Keratinocyte (primary cell): ENCODE measurements around the gene GLCE. TPM values are rescaled to one million over a fixed set of nuclear protein-coding genes. Genes with fewer than 3 reads are reported as not detected.

Experiments
- DNase-seq: peaks from one replicate; pipeline ENCODE4 v3.0.0-alpha.2; 2011; ENCODE audit warnings: low read depth, missing footprints, low spot score
- FAIRE-seq: peaks from 2 replicates; lab custom pipeline; 2011; peaks lifted over from hg19 to GRCh38; lab: Jason Lieb, UNC
- H2AFZ ChIP-seq: 2 replicates; pipeline ENCODE4 v1.6.0; 2012; ENCODE audit warnings: low read length, control low read depth, inconsistent platforms; ENCODE audit not compliant: control insufficient read depth
- H3K27ac ChIP-seq: 2 replicates; pipeline ENCODE4 v1.5.1; 2011; ENCODE audit warnings: low read length; ENCODE audit not compliant: control insufficient read depth, insufficient read depth
- H3K27me3 ChIP-seq: 3 replicates; pipeline ENCODE4 v1.6.0; 2011; ENCODE audit warnings: low read length; ENCODE audit not compliant: control insufficient read depth, insufficient read depth; ENCODE audit errors: extremely low read depth
- H3K36me3 ChIP-seq, 2 experiments: 2 replicates in 1 of 2; 3 replicates in 1 of 2; pipeline ENCODE4 v1.5.1; 2011; ENCODE audit warnings: low read length in 2 of 2, mild to moderate bottlenecking in 1 of 2; ENCODE audit not compliant: control insufficient read depth in 2 of 2, insufficient read depth in 2 of 2; ENCODE audit errors: extremely low read depth in 1 of 2
- H3K4me1 ChIP-seq: 3 replicates; pipeline ENCODE4 v1.5.1; 2011; ENCODE audit warnings: low read length; ENCODE audit not compliant: control insufficient read depth, insufficient read depth; ENCODE audit errors: extremely low read depth
- H3K4me2 ChIP-seq: 3 replicates; pipeline ENCODE4 v1.6.0; 2011; ENCODE audit warnings: low read depth, low read length; ENCODE audit not compliant: control insufficient read depth, insufficient read depth; ENCODE audit errors: extremely low read depth
- H3K4me3 ChIP-seq, 3 experiments: fragments of 200-600 bp in 1 of 3; sonication (generic) in 1 of 3; 2 replicates in 2 of 3; 3 replicates in 1 of 3; pipeline ENCODE4 v1.5.1; 2011 to 2016; ENCODE audit warnings: low read length in 3 of 3, mild to moderate bottlenecking in 3 of 3, control low read depth in 2 of 3, inconsistent platforms in 1 of 3, low read depth in 1 of 3, mixed read lengths in 1 of 3, mixed run types in 1 of 3, moderate library complexity in 1 of 3; ENCODE audit not compliant: control insufficient read depth in 2 of 3, insufficient read depth in 2 of 3; ENCODE audit errors: extremely low read depth in 1 of 3
- H3K79me2 ChIP-seq: 2 replicates; pipeline ENCODE4 v1.6.0; 2012; ENCODE audit warnings: low read length; ENCODE audit not compliant: control insufficient read depth, insufficient read depth
- H3K9ac ChIP-seq: 3 replicates; pipeline ENCODE4 v1.6.0; 2011; ENCODE audit warnings: low read length; ENCODE audit not compliant: control insufficient read depth, insufficient read depth; ENCODE audit errors: extremely low read depth
- H3K9me1 ChIP-seq: 3 replicates; pipeline ENCODE4 v1.6.0; 2011; ENCODE audit warnings: low read length; ENCODE audit not compliant: control insufficient read depth, insufficient read depth; ENCODE audit errors: extremely low read depth
- H3K9me3 ChIP-seq: 2 replicates; pipeline ENCODE4 v1.5.1; 2012; ENCODE audit warnings: low read depth, low read length; ENCODE audit not compliant: control insufficient read depth
- H4K20me1 ChIP-seq: 3 replicates; pipeline ENCODE4 v1.6.0; 2011; ENCODE audit warnings: low read length; ENCODE audit not compliant: control insufficient read depth, insufficient read depth; ENCODE audit errors: extremely low read depth
- CTCF ChIP-seq, 3 experiments: IDR thresholded peaks in 1 of 3; conservative IDR thresholded peaks in 1 of 3; optimal IDR thresholded peaks in 1 of 3; 2 replicates in 2 of 3; 3 replicates in 1 of 3; pipeline versions ENCODE3 to v1.5.1; 2011; ENCODE audit warnings: low read length in 3 of 3, mild to moderate bottlenecking in 3 of 3, moderate library complexity in 2 of 3, control low read depth in 1 of 3, inconsistent platforms in 1 of 3; ENCODE audit not compliant: insufficient read depth in 2 of 3; ENCODE audit errors: extremely low read depth in 1 of 3
- EZH2 ChIP-seq: IDR thresholded peaks from one replicate; pipeline ENCODE4 v1.6.1; 2012; ENCODE audit warnings: inconsistent platforms, mild to moderate bottlenecking, low read length, moderate library complexity
- dilution Hi-C: fragments of 300-500 bp; cut with MboI; formaldehyde crosslinking; loops from one replicate; pipeline ENCODE4 v1.7.0; 2020; ENCODE audit warnings: low sequenced_read_pairs; ENCODE audit not compliant: extremely low pct_ligation_motif_present
- polyA plus RNA-seq, 5 experiments: library from polyadenylated mRNA; depleted of rRNA in 3 of 5; stranded (reverse) in 3 of 5; stranded (forward) in 1 of 5; unstranded in 1 of 5; fragments of >200 nt; gene quantifications; 1 replicate in 1 of 5; 2 replicates in 3 of 5; 3 replicates in 1 of 5; pipeline versions ENCODE4 v1.2.1 to v1.2.3, GENCODE V29; 2011 to 2012; ENCODE audit warnings: missing spikeins in 2 of 5, low read depth in 1 of 5, low replicate concordance in 1 of 5

Gene GLCE
- polyA plus RNA-seq, 1 donor (not counting 4 experiments of a cell fraction or from before 2014, with no cell fraction given): 16.3 TPM

- dilution Hi-C loops: no loop called here
- DNase-seq (no peak), FAIRE-seq (no peak)
- TF ChIP-seq CTCF (optimal IDR thresholded peaks at IDR 0.05 in 1 of 3, IDR thresholded peaks at IDR 0.05 in 1 of 3, conservative IDR thresholded peaks at IDR 0.05 in 1 of 3; ENCODE audit: extremely low read depth in 1 of 3, insufficient read depth in 2 of 3, low read length in 3 of 3) (no peak), EZH2 (no peak)
- Histone ChIP-seq H3K4me1 (peaks cover 8% of the 10 kb centered on the region), H3K4me3 (no peak overlapping the region), H3K9ac (no peak overlapping the region), H3K79me2 (no peaks in the 10 kb centered on the region), H3K9me3 (no peaks in the 10 kb centered on the region), H3K36me3 (no peaks in the 10 kb centered on the region), H2AFZ (no peak overlapping the region), H3K9me1 (no peaks in the 10 kb centered on the region), H3K27me3 (no peaks in the 10 kb centered on the region), H3K4me2 (no peak overlapping the region), H4K20me1 (no peaks in the 10 kb centered on the region), H3K27ac (no peak overlapping the region)
Observed at GRCh38 chr15:69190504-69190903, 30.1 kb downstream of the GLCE start.

GRCh38 chr15:69194025-69194827, 33.8 kb downstream of the GLCE start:
- dilution Hi-C loops: no loop called here
- DNase-seq: no peak
- no peak for TF ChIP-seq EZH2
- TF ChIP-seq CTCF (optimal IDR thresholded peaks at IDR 0.05 in 1 of 3, IDR thresholded peaks at IDR 0.05 in 1 of 3, conservative IDR thresholded peaks at IDR 0.05 in 1 of 3; ENCODE audit: extremely low read depth in 1 of 3, insufficient read depth in 2 of 3, low read length in 3 of 3): no peak
- no peaks in the 10 kb centered on the region for H3K27me3 ChIP-seq
- H3K9me3 ChIP-seq: no peaks in the 10 kb centered on the region
- no peak overlapping the region for H3K4me2 ChIP-seq
- no peak overlapping the region for H2AFZ ChIP-seq
- no peak overlapping the region for H3K27ac ChIP-seq
- H3K4me3 ChIP-seq: no peak overlapping the region
- H3K9ac ChIP-seq: no peak overlapping the region
- no peak for FAIRE-seq
- H3K4me1 ChIP-seq: peaks cover 3% of the 10 kb centered on the region
- H3K79me2 ChIP-seq: no peaks in the 10 kb centered on the region
- H3K36me3 ChIP-seq: no peaks in the 10 kb centered on the region
- H3K9me1 ChIP-seq: no peaks in the 10 kb centered on the region
- H4K20me1 ChIP-seq: no peaks in the 10 kb centered on the region
